WTC11 (cell line): ENCODE measurements around the gene CCDC127. TPM values are rescaled to one million over a fixed set of nuclear protein-coding genes. Genes with fewer than 3 reads are reported as not detected.

Experiments used
- ATAC-seq: fragments of 200-7000 bp; cut with Tn5 transposase; 2 replicates; pipeline ENCODE4 v1.10.0; 2021; ENCODE audit warnings: mild to moderate bottlenecking, moderate library complexity
- CTCF ChIA-PET: fragments of 300-600 bp; sonication (Branson Sonifier 250); formaldehyde crosslinking; loops from one replicate; lab custom pipeline; 2021; ENCODE audit warnings: antibody characterized with exemption; lab: Charles Lee
- POLR2A ChIA-PET: fragments of 350-600 bp; sonication (Branson Sonifier 250); formaldehyde crosslinking; loops from one replicate; lab custom pipeline; 2021; ENCODE audit warnings: antibody characterized with exemption; lab: Charles Lee
- DNase-seq: peaks from one replicate; pipeline ENCODE4 v3.0.0; 2021; ENCODE audit warnings: low spot score
- H3K27ac Mint-ChIP-seq: 2 replicates; pipeline ENCODE4 v1.8.0; 2021; ENCODE audit warnings: mixed read lengths
- H3K27me3 Mint-ChIP-seq: 2 replicates; pipeline ENCODE4 v1.8.0; 2021; ENCODE audit warnings: low read depth, mild to moderate bottlenecking, moderate library complexity, mixed read lengths
- H3K36me3 Mint-ChIP-seq: 2 replicates; pipeline ENCODE4 v1.8.0; 2021; ENCODE audit warnings: mixed read lengths
- H3K4me1 Mint-ChIP-seq: 2 replicates; pipeline ENCODE4 v1.8.0; 2022; ENCODE audit warnings: mixed read lengths
- H3K4me3 Mint-ChIP-seq: 2 replicates; pipeline ENCODE4 v1.8.0; 2021; ENCODE audit warnings: mild to moderate bottlenecking, moderate library complexity, mixed read lengths
- H3K9me3 Mint-ChIP-seq: 2 replicates; pipeline ENCODE4 v1.8.0; 2021; ENCODE audit warnings: mixed read lengths
- CBFB ChIP-seq: sonication (generic); formaldehyde crosslinking; IDR thresholded peaks from 2 replicates; pipeline ENCODE4 v1.8.1; 2022; ENCODE audit warnings: mild to moderate bottlenecking, low read depth, missing genetic modification reagents
- HMGXB4 ChIP-seq: sonication (generic); formaldehyde crosslinking; IDR thresholded peaks from 2 replicates; pipeline ENCODE4 v1.8.1; 2023; ENCODE audit warnings: mild to moderate bottlenecking, moderate library complexity, missing genetic modification reagents
- JAZF1 ChIP-seq: fragments of 250-450 bp; sonication (Bioruptor Pico); IDR thresholded peaks from 2 replicates; pipeline ENCODE4 v1.9.0; 2021; ENCODE audit warnings: moderate library complexity, mild to moderate bottlenecking, inconsistent platforms
- MAX ChIP-seq: sonication (generic); formaldehyde crosslinking; IDR thresholded peaks from 2 replicates; pipeline ENCODE4 v1.8.0; 2022; ENCODE audit warnings: mild to moderate bottlenecking, missing genetic modification reagents
- MXD4 ChIP-seq: fragments of 250-450 bp; sonication (Bioruptor Pico); IDR thresholded peaks from 2 replicates; pipeline ENCODE4 v1.8.0; 2021; ENCODE audit warnings: mild to moderate bottlenecking, moderate library complexity, borderline replicate concordance
- NFATC4 ChIP-seq: fragments of 250-450 bp; sonication (Bioruptor Pico); IDR thresholded peaks from 2 replicates; pipeline ENCODE4 v1.9.0; 2021; ENCODE audit warnings: mild to moderate bottlenecking
- PREB ChIP-seq: sonication (generic); formaldehyde crosslinking; IDR thresholded peaks from 2 replicates; pipeline ENCODE4 v1.8.1; 2022; ENCODE audit warnings: mild to moderate bottlenecking, missing genetic modification reagents, moderate library complexity, borderline replicate concordance
- RORB ChIP-seq: fragments of 250-450 bp; sonication (Bioruptor Pico); IDR thresholded peaks from 2 replicates; pipeline ENCODE4 v1.9.0; 2021; ENCODE audit warnings: mild to moderate bottlenecking
- SOX15 ChIP-seq: fragments of 250-450 bp; sonication (Bioruptor Pico); IDR thresholded peaks from 2 replicates; pipeline ENCODE4 v1.9.0; 2021; ENCODE audit warnings: mild to moderate bottlenecking
- STAT6 ChIP-seq: sonication (generic); formaldehyde crosslinking; conservative IDR thresholded peaks from 2 replicates; pipeline ENCODE4 v1.8.1; 2023; ENCODE audit warnings: mild to moderate bottlenecking, low read depth, missing genetic modification reagents, moderate library complexity
- ZBTB43 ChIP-seq: sonication (generic); formaldehyde crosslinking; IDR thresholded peaks from 2 replicates; pipeline ENCODE4 v1.8.1; 2023; ENCODE audit warnings: mild to moderate bottlenecking, missing genetic modification reagents
- ZNF396 ChIP-seq: fragments of 250-450 bp; sonication (Bioruptor Pico); IDR thresholded peaks from 2 replicates; pipeline ENCODE4 v1.8.0; 2021; ENCODE audit warnings: mild to moderate bottlenecking, moderate library complexity, borderline replicate concordance
- total RNA-seq: library from RNA; stranded (reverse); gene quantifications from 3 replicates; pipeline ENCODE4 v1.2.3, GENCODE V29; 2021
- TF ChIP-seq, protein P1 (sequence below): sonication (generic); formaldehyde crosslinking; IDR thresholded peaks from 2 replicates; pipeline ENCODE4 v1.8.0; 2023; ENCODE audit warnings: missing genetic modification reagents

Gene CCDC127
- total RNA-seq, 1 experiment from 2014 or later = 5.3 TPM

GRCh38 chr5:154236-154635, 63.7 kb downstream of the CCDC127 start (continued):
- TF ChIP-seq JAZF1 (CRISPR knock-in tag) (no peak), HMGXB4 (CRISPR knock-in tag) (no peak)
- TF ChIP-seq, all 79 proteins: peak for 0

GRCh38 chr5:153256-153655, 64.7 kb downstream of the CCDC127 start:
- peaks cover 6% of the 10 kb centered on the region for H3K9me3 Mint-ChIP-seq
- H3K4me3 Mint-ChIP-seq = no peak overlapping the region
- TF ChIP-seq ZBTB43 (CRISPR knock-in tag) (no peak), ZNF396 (CRISPR knock-in tag) (no peak), CBFB (CRISPR knock-in tag) (no peak), MXD4 (no peak)
- H3K27ac Mint-ChIP-seq = peak overlapping the region; percentile 53; the same call in 1 of the 2 replicates
- ChIA-PET CTCF (no interaction called here), POLR2A (no interaction called here)
- H3K36me3 Mint-ChIP-seq = peaks cover 77% of the 10 kb centered on the region
- ATAC-seq (no peak), DNase-seq (no peak)
- no peaks in the 10 kb centered on the region for H3K4me1 Mint-ChIP-seq
- no peaks in the 10 kb centered on the region for H3K27me3 Mint-ChIP-seq

DNA sequence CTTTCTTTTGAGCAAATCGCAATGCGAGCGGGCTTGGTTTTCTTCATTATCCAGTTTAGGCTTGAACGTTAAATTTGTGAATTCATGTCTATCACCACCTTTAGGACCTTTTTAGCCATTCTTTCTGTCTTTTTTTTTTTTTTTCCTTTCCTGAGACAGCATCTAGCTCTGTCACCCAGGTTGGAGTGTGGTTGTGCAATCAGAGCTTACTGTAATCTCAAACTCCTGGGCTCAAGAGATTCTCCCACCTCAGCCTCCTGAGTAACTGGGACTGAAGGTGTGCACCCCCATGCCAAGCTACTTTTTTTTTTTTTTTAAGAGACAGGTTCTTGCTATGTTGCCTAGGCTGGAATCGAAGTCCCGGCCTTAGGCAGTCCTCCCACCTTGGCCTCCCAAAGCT, 65.9 kb downstream of the CCDC127 start:
- H3K27ac Mint-ChIP-seq = no peak overlapping the region
- CTCF ChIA-PET = no interaction called here

More for the DNA sequence above, 65.9 kb downstream of the CCDC127 start:
- H3K4me3 Mint-ChIP-seq = no peak overlapping the region
- peaks cover 85% of the 10 kb centered on the region for H3K36me3 Mint-ChIP-seq
- POLR2A ChIA-PET = no interaction called here
- H3K9me3 Mint-ChIP-seq = peaks cover 18% of the 10 kb centered on the region
- TF ChIP-seq MAX (CRISPR knock-in tag) (no peak), SOX15 (CRISPR knock-in tag) (no peak), RORB (CRISPR knock-in tag) (no peak), PREB (CRISPR knock-in tag) (no peak), NFATC4 (CRISPR knock-in tag) (no peak), STAT6 (CRISPR knock-in tag) (no peak)
- TF ChIP-seq, protein P1, sequence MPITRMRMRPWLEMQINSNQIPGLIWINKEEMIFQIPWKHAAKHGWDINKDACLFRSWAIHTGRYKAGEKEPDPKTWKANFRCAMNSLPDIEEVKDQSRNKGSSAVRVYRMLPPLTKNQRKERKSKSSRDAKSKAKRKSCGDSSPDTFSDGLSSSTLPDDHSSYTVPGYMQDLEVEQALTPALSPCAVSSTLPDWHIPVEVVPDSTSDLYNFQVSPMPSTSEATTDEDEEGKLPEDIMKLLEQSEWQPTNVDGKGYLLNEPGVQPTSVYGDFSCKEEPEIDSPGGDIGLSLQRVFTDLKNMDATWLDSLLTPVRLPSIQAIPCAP (CRISPR knock-in tag) = no peak
- H3K27me3 Mint-ChIP-seq = no peaks in the 10 kb centered on the region; the same call in 1 of the 2 replicates
- ATAC-seq (no peak), DNase-seq (no peak)
- H3K4me1 Mint-ChIP-seq = no peaks in the 10 kb centered on the region
